ENCODE data around the gene PERCC1. TPM values are rescaled to one million over a fixed set of nuclear protein-coding genes. Genes with fewer than 3 reads are reported as not detected.

The PERCC1 gene
- total RNA-seq, 4 donors from 2014 or later = 0.67 to 1.7 (median 1.6) TPM; not detected in 1

DNA sequence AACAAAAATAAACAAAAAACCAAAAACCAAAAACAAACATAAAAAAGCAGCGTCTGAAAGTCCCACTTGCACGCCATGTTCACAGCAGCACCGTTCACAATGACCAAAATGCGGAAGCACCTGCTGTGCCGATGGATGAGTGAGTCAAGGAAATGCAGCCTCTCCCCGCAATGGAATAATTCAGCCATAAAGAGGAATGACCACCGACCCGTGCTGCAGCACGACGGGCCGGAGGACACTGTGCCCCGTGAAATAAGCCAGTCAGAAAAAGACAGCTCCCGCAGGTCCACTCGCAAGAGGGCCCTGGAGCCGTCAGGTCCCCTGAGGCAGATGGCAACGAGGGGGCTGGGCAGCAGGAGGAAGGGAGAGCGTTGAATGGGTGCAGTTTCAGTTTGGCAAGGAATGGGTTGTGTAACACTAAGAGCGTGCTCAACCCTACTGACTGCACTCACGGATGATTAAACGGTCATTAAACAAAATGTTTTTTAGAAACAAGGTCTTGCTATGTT, 38.9 kb downstream of the PERCC1 start:
- intact Hi-C loops (cut with DNase I) = loop anchor here (10.0 kb wide), 1 partner anchor 125 kb away; no protein-coding TSS in a partner anchor
- 75 to 85% methylated on average over 20 of the region's 20 CpGs for WGBS, 2 donors
- no peak for DNase-seq
- Histone ChIP-seq H3K36me3 (no peaks in the 10 kb centered on the region), H3K4me3 (replicated peaks in 1 of 3) (no peak overlapping the region), H3K4me1 (peaks cover 10 to 20% of the 10 kb centered on the region in 2 donors), H3K27ac (no peak overlapping the region), H3K9me3 (no peaks in the 10 kb centered on the region), H3K27me3 (no peaks in the 10 kb centered on the region)
- TF ChIP-seq, protein P1, sequence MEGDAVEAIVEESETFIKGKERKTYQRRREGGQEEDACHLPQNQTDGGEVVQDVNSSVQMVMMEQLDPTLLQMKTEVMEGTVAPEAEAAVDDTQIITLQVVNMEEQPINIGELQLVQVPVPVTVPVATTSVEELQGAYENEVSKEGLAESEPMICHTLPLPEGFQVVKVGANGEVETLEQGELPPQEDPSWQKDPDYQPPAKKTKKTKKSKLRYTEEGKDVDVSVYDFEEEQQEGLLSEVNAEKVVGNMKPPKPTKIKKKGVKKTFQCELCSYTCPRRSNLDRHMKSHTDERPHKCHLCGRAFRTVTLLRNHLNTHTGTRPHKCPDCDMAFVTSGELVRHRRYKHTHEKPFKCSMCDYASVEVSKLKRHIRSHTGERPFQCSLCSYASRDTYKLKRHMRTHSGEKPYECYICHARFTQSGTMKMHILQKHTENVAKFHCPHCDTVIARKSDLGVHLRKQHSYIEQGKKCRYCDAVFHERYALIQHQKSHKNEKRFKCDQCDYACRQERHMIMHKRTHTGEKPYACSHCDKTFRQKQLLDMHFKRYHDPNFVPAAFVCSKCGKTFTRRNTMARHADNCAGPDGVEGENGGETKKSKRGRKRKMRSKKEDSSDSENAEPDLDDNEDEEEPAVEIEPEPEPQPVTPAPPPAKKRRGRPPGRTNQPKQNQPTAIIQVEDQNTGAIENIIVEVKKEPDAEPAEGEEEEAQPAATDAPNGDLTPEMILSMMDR (IDR thresholded peaks at IDR 0.05) = no peak
- TF ChIP-seq POLR2A (IDR thresholded peaks at IDR 0.05) = no peak

DNA sequence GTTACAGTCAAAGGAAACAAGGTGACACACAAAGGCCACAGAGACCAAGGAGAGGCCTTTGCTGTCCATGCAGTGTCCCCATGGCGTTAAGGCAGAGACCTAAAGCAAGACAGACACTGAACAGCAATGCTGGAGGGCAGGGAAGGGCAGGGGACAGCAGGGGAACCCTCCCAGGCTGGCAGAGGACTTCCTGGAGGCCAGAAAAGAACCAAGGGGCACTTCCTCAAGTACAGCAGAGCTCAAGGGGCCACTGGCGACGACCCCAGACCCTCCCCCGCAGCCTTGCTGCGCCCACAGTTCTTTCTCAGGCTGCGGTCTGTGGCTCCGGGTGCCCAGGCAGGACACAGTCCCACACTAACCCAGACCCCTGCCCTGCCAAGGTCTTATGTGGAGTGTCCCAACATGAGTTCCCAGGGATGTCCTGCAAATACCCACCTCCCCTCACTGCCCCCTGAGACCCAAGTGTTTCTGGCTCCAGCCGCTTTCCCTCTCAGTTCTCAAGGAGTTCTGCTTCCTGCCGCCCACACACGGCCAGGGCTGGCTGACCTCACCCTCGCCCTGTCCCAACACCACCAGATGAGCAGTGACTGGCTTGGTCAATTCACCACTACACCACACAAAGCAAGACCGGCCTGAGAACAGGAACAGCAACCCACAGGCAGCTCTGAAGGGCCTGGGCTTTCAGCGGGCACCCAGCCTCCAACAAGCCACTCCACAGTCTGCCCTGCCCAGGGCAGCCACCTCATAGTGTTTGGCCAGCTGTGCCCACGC, 39.8 kb downstream of the PERCC1 start:
- no peak overlapping the region for H3K27ac ChIP-seq
- WGBS, 2 donors = 63 to 76% methylated on average over 8 to 14 of the region's 14 CpGs

DNA sequence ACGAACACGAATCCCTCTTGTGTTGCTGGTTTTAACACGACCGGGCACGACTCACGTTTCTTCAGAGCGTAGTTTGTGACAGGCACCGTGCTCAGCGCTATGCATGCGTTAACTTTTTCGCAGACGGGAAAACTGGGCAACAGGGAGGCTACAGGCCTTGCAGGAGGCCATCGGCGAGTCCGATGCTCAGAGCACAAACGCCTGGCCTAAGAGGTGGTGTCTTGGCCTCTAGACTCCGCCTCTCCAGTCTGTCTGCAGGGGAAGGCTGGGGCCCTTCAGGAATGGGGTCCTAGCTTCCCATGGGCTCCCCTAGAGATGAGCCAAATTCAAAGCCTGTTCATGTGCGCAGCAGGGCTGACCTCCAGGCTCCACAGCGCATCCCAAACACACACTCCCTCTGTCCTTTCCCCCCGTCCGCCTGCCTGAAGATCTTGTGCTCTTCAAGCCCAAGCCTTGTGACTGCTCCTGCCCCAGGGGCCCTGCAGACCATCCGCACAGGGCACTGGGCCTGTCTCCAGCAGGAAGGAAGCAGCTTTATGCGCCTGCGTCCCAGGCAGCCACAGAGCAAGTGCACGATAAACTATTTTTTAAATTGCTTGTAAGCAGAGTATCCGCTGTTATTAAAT, 40.8 kb downstream of the PERCC1 start:
- 89% methylated on average over 26 of the region's 26 CpGs for WGBS, 2 donors
- H3K4me3 ChIP-seq (replicated peaks in 1 of 3) = no peak overlapping the region
- peaks cover 15 to 27% of the 10 kb centered on the region in 2 donors for H3K4me1 ChIP-seq
- no peak overlapping the region for H3K27ac ChIP-seq
- DNase-seq = no peak
- no peaks in the 10 kb centered on the region for H3K9me3 ChIP-seq
- no peaks in the 10 kb centered on the region for H3K36me3 ChIP-seq
- TF ChIP-seq, protein P1 (IDR thresholded peaks at IDR 0.05) = no peak
- TF ChIP-seq POLR2A (IDR thresholded peaks at IDR 0.05) = no peak
- H3K27me3 ChIP-seq = no peaks in the 10 kb centered on the region
- intact Hi-C loops (cut with DNase I) = loop anchor here (10.0 kb wide), 1 partner anchor 127 kb away; no protein-coding TSS in a partner anchor

More for the DNA sequence above, 39.8 kb downstream of the PERCC1 start:
- H3K4me1 ChIP-seq = peaks cover 13 to 25% of the 10 kb centered on the region in 2 donors
- intact Hi-C loops (cut with DNase I) = loop anchor here (10.0 kb wide), 1 partner anchor 126 kb away; no protein-coding TSS in a partner anchor
- TF ChIP-seq, protein P1 (IDR thresholded peaks at IDR 0.05) = no peak
- no peak for TF ChIP-seq POLR2A (IDR thresholded peaks at IDR 0.05)
- peak in 1 of 2 donors; percentile 10 for DNase-seq
- no peaks in the 10 kb centered on the region for H3K27me3 ChIP-seq
- no peaks in the 10 kb centered on the region for H3K9me3 ChIP-seq
- no peaks in the 10 kb centered on the region for H3K36me3 ChIP-seq
- no peak overlapping the region for H3K4me3 ChIP-seq (replicated peaks in 1 of 3)

DNA sequence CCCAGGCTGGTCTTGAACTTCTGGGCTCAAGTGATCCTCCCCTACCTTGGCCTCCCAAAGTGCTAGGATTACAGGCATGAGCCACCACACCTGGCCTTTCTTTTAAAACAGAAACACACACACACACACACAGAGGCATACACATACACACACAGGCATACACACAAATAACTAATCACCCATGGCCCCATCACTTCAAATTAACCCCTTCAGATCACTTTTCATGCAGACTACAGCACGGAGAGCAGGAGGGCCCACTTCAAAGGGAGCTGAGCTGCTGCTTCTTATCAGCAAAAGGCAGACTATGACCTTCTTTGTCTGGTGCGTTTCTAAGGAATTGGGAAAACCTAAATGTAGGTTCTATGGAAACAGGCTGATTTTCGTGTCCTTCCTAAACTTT, 42.1 kb downstream of the PERCC1 start:
- no peaks in the 10 kb centered on the region for H3K9me3 ChIP-seq
- no peak overlapping the region for H3K27ac ChIP-seq
- H3K27me3 ChIP-seq = no peaks in the 10 kb centered on the region
- peaks cover 15 to 27% of the 10 kb centered on the region in 2 donors for H3K4me1 ChIP-seq
- intact Hi-C loops (cut with DNase I) = loop anchor here (10.0 kb wide), 1 partner anchor 128 kb away; no protein-coding TSS in a partner anchor
- no peak for DNase-seq
- TF ChIP-seq, protein P1 (IDR thresholded peaks at IDR 0.05) = no peak
- no peak for TF ChIP-seq POLR2A (IDR thresholded peaks at IDR 0.05)
- no peak overlapping the region for H3K4me3 ChIP-seq (replicated peaks in 1 of 3)
- 51 to 79% methylated on average over 3 of the region's 3 CpGs for WGBS, 2 donors
- no peaks in the 10 kb centered on the region for H3K36me3 ChIP-seq
